T-helper 2 cell treated with Interferon-gamma antibody and Interleukin-4, amounts not matched to agents 100 ng/mL and 5 ng/mL, for 36 hours (primary cell): ENCODE results near the gene LMBRD1. TPM values are rescaled to one million over a fixed set of nuclear protein-coding genes. Genes with fewer than 3 reads are reported as not detected.

Source experiments
- intact Hi-C: fragments of 100-400 bp; cut with micrococcal nuclease; formaldehyde crosslinking; loops from one replicate; pipeline ENCODE4 v1.15.1; 2023
- total RNA-seq: library from RNA; stranded (reverse); gene quantifications from 2 replicates; pipeline ENCODE4 v1.2.3, GENCODE V29; 2022

LMBRD1 gene
- total RNA-seq, 1 donor from 2014 or later: 23.0 TPM

DNA sequence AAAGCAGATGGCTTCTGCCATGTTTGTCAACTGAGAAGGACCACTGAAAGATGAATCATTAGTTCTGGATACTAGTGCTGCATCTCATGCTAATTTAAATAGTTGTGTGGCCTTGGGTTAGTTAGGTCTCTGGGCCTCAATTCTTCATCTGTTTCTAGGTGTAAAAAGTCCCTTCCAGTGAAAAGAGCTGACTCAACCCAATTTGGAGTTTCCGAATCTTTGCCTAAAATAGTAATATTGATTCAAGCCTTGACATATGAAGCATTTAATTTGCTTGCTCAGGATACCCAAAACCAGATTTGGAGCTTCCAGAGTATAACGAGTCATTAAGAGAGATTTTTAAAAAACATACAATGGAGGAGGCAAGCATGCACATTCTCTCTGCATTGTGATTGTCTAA lies 163.9 kb downstream of the LMBRD1 start:
- intact Hi-C loops: no loop called here

GRCh38 chr6:69631552-69632346 lies 165.1 kb downstream of the LMBRD1 start:
- intact Hi-C loops: no loop called here

DNA sequence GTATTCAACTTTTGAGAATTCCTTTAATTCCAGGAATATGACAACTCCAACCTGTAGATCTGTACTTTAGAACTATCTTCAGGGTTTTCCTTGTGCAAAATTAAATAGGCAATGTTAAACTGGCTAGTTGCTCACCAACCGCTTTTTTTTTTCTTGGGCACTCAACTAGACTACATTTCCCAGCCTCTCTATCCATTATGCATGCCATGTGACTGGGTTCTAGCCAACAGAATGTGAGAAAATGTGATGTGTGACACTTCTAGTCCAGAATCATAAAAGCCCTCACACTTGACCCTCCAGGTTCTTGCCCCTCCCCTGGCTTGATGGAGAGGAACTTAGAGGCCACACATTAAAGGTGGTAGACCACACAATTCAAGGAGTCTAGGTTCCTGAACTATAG lies 166.0 kb downstream of the LMBRD1 start:
- intact Hi-C loops: no loop called here

GRCh38 chr6:69627625-69628024 lies 169.2 kb downstream of the LMBRD1 start:
- intact Hi-C loops: no loop called here

GRCh38 chr6:69624944-69625343 lies 171.9 kb downstream of the LMBRD1 start:
- intact Hi-C loops: no loop called here

Other genes starting within 250 kb of the LMBRD1 start
- gene COL19A1, start 69.5 kb upstream of the LMBRD1 start, total RNA-seq: 0.09 and 0.14 TPM in 2 replicates